IPS-20b (cell line): ENCODE data around the gene RBBP8NL.

ENCODE experiments used
- H3K27ac ChIP-seq: one replicate; pipeline ENCODE4 v1.5.1; 2013; ENCODE audit warnings: low read length
- H3K27me3 ChIP-seq: 2 replicates; pipeline ENCODE4 v1.6.1; 2013; ENCODE audit warnings: mild to moderate bottlenecking, low read length, inconsistent platforms; ENCODE audit not compliant: insufficient read depth
- H3K36me3 ChIP-seq: 2 replicates; pipeline ENCODE4 v1.6.1; 2013; ENCODE audit warnings: low read depth, mild to moderate bottlenecking, inconsistent platforms, low read length, moderate library complexity; ENCODE audit not compliant: insufficient read depth
- H3K4me1 ChIP-seq: 2 replicates; pipeline ENCODE4 v1.6.1; 2013; ENCODE audit warnings: mild to moderate bottlenecking, control low read depth, inconsistent platforms, low read length, moderate library complexity; ENCODE audit not compliant: insufficient read depth
- H3K4me3 ChIP-seq: 2 replicates; pipeline ENCODE4 v1.5.1; 2013; ENCODE audit warnings: mild to moderate bottlenecking, low read length, inconsistent platforms
- H3K9ac ChIP-seq: 2 replicates; pipeline ENCODE4 v1.6.1; 2013; ENCODE audit warnings: low read depth, mild to moderate bottlenecking, inconsistent platforms, low read length, moderate library complexity
- H3K9me3 ChIP-seq: 2 replicates; pipeline ENCODE4 v1.6.1; 2013; ENCODE audit warnings: mild to moderate bottlenecking, low read depth, low read length, inconsistent platforms; ENCODE audit not compliant: insufficient read depth

The RBBP8NL gene

GRCh38 chr20:62370807-62371587 is 56.3 kb downstream of the RBBP8NL start:
- Histone ChIP-seq H3K4me1 (peaks cover 26% of the 10 kb centered on the region), H3K27ac (no peak overlapping the region), H3K4me3 (no peak overlapping the region), H3K9me3 (no peaks in the 10 kb centered on the region), H3K27me3 (peaks cover 3% of the 10 kb centered on the region; the same call in 1 of the 2 replicates), H3K9ac (no peak overlapping the region), H3K36me3 (no peaks in the 10 kb centered on the region)

GRCh38 chr20:62370115-62370806 is 57.1 kb downstream of the RBBP8NL start:
- no peaks in the 10 kb centered on the region for H3K36me3 ChIP-seq
- no peaks in the 10 kb centered on the region for H3K9me3 ChIP-seq
- peaks cover 3% of the 10 kb centered on the region; the same call in 1 of the 2 replicates for H3K27me3 ChIP-seq
- H3K9ac ChIP-seq, result no peak overlapping the region; the same call in 1 of the 2 replicates
- no peak overlapping the region for H3K4me3 ChIP-seq
- H3K27ac ChIP-seq, result no peak overlapping the region
- H3K4me1 ChIP-seq, result peaks cover 25% of the 10 kb centered on the region

GRCh38 chr20:62369815-62370114 is 57.6 kb downstream of the RBBP8NL start:
- Histone ChIP-seq H3K36me3 (no peaks in the 10 kb centered on the region), H3K9ac (no peak overlapping the region; the same call in 1 of the 2 replicates), H3K4me1 (peaks cover 26% of the 10 kb centered on the region), H3K9me3 (no peaks in the 10 kb centered on the region), H3K27me3 (peaks cover 3% of the 10 kb centered on the region; the same call in 1 of the 2 replicates), H3K27ac (no peak overlapping the region), H3K4me3 (no peak overlapping the region)

- H3K36me3 ChIP-seq, result no peaks in the 10 kb centered on the region
- no peak overlapping the region for H3K27ac ChIP-seq
- peaks cover 3% of the 10 kb centered on the region; the same call in 1 of the 2 replicates for H3K27me3 ChIP-seq
- peak overlapping the region; percentile 70; the same call in 1 of the 2 replicates for H3K9ac ChIP-seq
- H3K4me1 ChIP-seq, result peaks cover 30% of the 10 kb centered on the region
- no peaks in the 10 kb centered on the region for H3K9me3 ChIP-seq
- peak overlapping the region; percentile 68; the same call in 1 of the 2 replicates for H3K4me3 ChIP-seq
Measured at GRCh38 chr20:62368976-62369814, 58.1 kb downstream of the RBBP8NL start.

- Histone ChIP-seq H3K27me3 (peaks cover 3% of the 10 kb centered on the region; the same call in 1 of the 2 replicates), H3K4me1 (peaks cover 37% of the 10 kb centered on the region), H3K4me3 (peak overlapping the region; percentile 68; the same call in 1 of the 2 replicates), H3K9ac (peak overlapping the region; percentile 70; the same call in 1 of the 2 replicates), H3K36me3 (no peaks in the 10 kb centered on the region), H3K27ac (no peak overlapping the region), H3K9me3 (no peaks in the 10 kb centered on the region)
Measured at GRCh38 chr20:62368392-62368975, 58.9 kb downstream of the RBBP8NL start.

GRCh38 chr20:62367633-62368391 is 59.5 kb downstream of the RBBP8NL start:
- H3K9me3 ChIP-seq, result no peaks in the 10 kb centered on the region
- peaks cover 40% of the 10 kb centered on the region for H3K4me1 ChIP-seq
- peak overlapping the region; percentile 70; the same call in 1 of the 2 replicates for H3K9ac ChIP-seq
- H3K4me3 ChIP-seq, result peak overlapping the region; percentile 68
- no peaks in the 10 kb centered on the region for H3K36me3 ChIP-seq
- H3K27me3 ChIP-seq, result peaks cover 3% of the 10 kb centered on the region; the same call in 1 of the 2 replicates
- H3K27ac ChIP-seq, result no peak overlapping the region

GRCh38 chr20:62367136-62367632 is 60.2 kb downstream of the RBBP8NL start, which contains the start of gene LAMA5:
Gene LAMA5 (minus strand): TSS chr20:62367312. CDS start chr20:62367245, 67 bp downstream.
- H3K4me1 ChIP-seq, result peaks cover 43% of the 10 kb centered on the region
- H3K9ac ChIP-seq, result peak within 1 kb of the TSS; percentile 78
- H3K27ac ChIP-seq, result peak within 1 kb of the TSS; percentile 68

GRCh38 chr20:62366370-62367135 is 60.8 kb downstream of the RBBP8NL start:
- peak overlapping the region; percentile 68 for H3K27ac ChIP-seq
- H3K9me3 ChIP-seq, result no peaks in the 10 kb centered on the region
- H3K36me3 ChIP-seq, result no peaks in the 10 kb centered on the region
- peaks cover 3% of the 10 kb centered on the region; the same call in 1 of the 2 replicates for H3K27me3 ChIP-seq
- H3K9ac ChIP-seq, result peak overlapping the region; percentile 78
- peak overlapping the region; percentile 81 for H3K4me3 ChIP-seq
- peaks cover 48% of the 10 kb centered on the region for H3K4me1 ChIP-seq

More at GRCh38 chr20:62367136-62367632, 60.2 kb downstream of the RBBP8NL start, which contains the start of gene LAMA5:
- Histone ChIP-seq H3K36me3 (no peaks in the 10 kb centered on the region), H3K9me3 (no peaks in the 10 kb centered on the region), H3K27me3 (peaks cover 3% of the 10 kb centered on the region; the same call in 1 of the 2 replicates), H3K4me3 (peak within 1 kb of the TSS; percentile 81)

- Histone ChIP-seq H3K4me3 (peak overlapping the region; percentile 81), H3K27me3 (peaks cover 3% of the 10 kb centered on the region; the same call in 1 of the 2 replicates), H3K27ac (peak overlapping the region; percentile 68), H3K9me3 (no peaks in the 10 kb centered on the region), H3K9ac (peak overlapping the region; percentile 78), H3K4me1 (peaks cover 53% of the 10 kb centered on the region), H3K36me3 (no peaks in the 10 kb centered on the region)
Measured at GRCh38 chr20:62365814-62366369, 61.4 kb downstream of the RBBP8NL start.
